Measurements from ENCODE around the gene OR5B21. TPM values are rescaled to one million over a fixed set of nuclear protein-coding genes. Genes with fewer than 3 reads are reported as not detected.

OR5B21 gene
- total RNA-seq = not detected

DNA sequence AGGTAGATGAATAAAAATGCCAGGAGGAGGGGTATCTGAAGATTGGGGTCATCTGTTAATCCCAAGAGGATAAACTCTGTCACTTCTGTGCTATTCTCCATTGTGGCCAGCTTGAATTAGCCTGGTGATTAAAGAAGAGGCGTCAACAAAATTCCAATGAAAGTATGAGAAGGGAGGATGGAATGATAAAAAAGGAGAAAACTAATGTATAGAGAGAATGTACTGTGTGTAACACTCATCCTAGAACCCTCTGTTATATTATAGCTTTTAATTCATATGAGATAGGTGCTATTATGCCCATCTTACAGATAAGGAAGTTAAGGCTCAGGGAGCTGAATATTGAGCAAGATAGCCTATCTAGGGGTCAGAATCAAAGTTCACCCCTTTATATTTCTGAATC lies at the start of gene OR5B21:
Gene OR5B21 (minus strand): TSS at position 101 of the 400 bp plus-strand sequence. CDS start 0 bp downstream, at position 101.
- no peak for ATAC-seq
- no peak for DNase-seq (ENCODE audit: low spot score)

DNA sequence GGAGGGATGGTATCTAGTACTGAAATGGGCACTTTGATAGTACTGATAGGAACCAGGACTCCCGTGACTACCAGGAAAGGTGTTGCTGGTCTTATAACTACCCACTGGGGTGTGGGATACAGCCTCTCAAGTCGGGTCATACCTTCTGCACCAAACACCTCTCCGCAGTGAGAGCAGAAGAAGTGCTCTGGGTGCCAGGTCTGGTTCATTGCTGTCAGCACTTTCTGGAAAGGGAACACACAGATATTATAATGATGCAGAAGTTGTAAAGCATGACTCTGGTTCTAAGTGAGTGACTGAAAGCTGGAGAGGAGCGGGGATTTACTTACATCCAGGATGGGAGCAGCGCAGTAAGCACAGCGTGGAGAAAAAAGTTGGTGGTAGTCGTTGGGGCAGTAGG lies 41.7 kb upstream of the OR5B21 start:
- ATAC-seq (no peak), DNase-seq (ENCODE audit: low spot score) (no peak)

DNA sequence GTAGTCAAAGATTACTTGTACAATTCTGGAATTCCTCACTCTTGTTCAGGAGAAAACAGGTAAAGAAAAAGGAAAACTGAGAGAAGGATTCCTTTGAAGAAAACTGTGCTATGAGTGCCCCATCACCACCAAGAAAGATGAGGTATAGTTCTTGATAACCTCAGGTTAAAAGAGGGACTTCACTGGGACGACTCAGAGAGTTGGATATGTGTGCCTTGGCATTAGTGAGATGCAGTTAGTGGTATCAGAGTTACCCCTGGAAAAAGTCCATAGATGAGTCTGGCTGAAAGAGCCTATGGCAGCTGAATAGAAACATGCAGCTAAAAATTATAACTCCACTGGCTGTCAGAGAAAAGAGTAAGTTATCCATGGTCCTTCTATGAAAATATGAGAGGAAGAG lies 38.9 kb upstream of the OR5B21 start:
- ATAC-seq (no peak), DNase-seq (ENCODE audit: low spot score) (no peak)

DNA sequence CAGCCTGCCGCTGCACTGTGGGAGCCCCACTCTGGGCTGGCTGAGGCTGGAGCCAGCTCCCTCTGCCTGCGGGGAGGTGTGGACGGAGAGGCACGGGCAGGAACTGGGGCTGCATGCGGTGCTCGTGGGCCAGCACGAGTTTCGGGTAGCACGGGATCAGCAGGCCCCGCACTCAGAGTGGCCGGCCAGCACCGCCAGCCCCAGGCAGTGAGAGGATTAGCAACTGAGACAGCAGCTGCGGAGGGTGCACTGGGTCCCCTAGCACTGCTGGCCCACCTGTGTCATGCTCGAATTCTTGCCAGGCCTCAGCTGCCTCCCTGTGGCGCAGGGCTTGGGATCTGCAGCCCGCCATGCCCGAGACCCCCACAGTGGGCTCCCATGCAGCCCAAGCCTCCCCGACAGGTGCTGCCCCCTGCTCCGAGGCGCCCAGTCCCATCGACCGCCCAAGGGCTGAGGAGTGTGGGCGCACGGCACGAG lies 24.0 kb upstream of the OR5B21 start:
- no peak for DNase-seq (ENCODE audit: low spot score)
- ATAC-seq = no peak

DNA sequence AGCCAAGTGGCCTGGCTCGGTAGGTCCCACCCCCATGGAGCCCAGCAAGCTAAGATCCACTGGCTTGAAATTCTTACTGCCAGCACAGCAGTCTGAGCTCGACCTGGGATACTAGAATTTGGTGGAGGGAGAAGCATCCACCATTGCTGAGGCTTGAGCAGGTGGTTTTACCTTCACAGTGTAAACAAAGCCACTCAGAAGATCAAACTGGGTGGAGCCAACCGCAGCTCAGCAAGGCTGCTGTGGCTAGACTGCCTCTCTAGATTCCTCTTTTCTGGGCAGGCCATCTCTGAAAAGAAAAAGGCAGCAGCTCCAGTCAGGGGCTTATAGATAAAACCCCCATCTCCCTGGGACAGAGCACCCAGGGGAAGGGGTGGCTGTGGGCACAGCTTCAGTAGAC lies 22.3 kb upstream of the OR5B21 start:
- ATAC-seq = no peak
- DNase-seq (ENCODE audit: low spot score) = no peak

DNA sequence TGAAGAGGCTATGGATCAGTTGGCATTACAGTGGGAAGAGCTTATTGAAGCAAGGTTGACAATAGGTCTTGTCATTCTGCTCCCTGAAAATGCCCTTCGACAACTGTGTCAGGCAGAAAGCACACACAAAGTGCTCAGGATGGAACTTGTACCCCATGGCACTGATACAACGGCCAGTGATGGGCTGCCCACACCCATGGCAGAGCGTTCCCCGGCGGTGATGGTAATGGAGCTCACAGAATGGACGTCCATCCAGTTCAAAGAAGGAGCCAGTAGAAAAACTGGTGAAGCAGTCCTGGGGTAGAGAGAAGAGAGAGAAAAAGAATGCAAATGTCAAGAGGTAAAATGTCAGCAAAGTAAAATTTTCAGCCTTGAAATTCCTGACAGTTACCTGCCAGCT lies 19.5 kb upstream of the OR5B21 start:
- ATAC-seq = no peak
- no peak for DNase-seq (ENCODE audit: low spot score)

DNA sequence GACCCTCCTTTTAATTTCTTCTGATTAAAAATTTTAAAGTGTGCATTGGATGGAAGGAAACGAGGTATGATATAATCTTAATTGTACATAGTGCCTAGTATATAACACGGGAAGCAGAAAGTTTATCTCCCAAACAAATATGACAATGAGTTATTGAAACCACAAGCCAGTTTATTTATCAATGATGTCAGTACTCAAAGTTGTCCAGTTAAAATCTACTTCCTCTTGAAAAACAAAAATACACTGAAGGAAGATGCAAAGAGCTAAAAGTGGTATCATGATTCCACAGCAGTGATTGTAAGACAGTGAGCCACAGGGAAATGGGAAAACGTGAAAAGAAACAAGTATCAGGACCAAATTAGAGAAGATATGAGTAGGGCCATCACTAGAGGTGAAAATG lies 18.8 kb upstream of the OR5B21 start:
- DNase-seq (ENCODE audit: low spot score) (no peak), ATAC-seq (no peak)

DNA sequence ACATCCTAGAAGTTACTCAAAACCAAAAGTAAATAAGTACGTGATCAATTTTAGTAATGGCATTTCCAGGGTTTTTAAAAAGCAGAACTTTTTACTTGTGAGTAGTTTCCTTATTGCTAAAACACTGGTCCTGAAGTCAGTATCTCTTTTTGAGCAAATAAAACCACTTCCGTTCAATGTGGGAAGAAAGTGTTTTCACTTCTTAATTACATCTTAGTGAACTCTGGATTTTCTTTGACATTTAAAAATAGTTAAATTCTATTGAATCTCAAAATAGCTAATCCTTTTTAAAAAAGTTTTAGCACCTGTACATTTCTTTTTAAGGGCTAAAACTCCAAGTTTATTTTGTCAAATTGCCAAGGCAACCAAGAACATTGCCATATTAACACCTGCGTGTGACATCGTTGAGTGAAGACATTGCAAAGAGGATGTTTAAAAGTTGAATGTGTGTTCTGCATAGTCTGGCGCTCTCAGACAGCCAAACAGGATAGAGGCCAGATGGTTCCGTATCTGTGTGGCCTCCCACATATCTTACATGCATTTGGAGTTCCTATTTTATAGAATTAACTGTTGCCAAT lies 17.2 kb upstream of the OR5B21 start:
- no peak for DNase-seq (ENCODE audit: low spot score)

DNA sequence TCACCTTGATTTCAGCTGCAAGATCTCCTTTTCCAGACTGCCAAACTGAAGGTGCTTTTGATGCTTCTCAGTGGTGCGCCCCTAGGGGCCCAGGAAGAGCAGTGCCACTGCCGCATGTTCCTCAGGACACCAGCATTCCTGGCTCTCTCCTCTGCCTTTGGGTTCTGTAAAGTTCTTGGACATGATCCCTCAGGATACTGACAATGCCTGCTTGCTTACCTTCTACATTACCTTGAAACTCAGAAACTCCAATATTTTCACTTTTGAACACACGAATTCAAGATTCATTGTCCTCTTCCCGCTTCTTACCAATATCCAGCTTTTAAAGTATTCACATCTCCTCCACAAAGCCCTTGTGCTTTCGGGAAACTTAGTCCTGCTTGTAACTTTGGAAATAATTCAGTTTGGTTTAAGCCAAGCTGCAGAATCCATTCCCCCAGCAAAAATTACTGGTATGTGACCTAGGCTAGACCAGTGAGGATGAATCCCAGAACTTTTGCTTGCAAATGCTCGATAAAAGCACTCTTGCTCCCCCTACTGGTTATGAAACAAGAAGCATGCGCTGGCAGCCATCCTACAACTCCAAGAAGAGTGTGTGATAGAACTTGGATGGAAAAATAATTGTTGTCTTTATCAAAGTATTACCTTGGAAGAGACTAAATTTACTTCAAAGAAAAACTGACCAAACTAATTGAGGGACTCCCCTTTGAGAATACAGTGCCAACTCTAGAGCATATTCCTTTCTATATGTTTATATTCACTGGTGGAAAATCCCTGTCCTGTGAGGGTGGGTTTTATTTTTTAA lies 16.5 kb upstream of the OR5B21 start:
- peak; percentile 58 for DNase-seq (ENCODE audit: low spot score)

More for the DNA sequence above, 17.2 kb upstream of the OR5B21 start:
- ATAC-seq = no peak

DNA sequence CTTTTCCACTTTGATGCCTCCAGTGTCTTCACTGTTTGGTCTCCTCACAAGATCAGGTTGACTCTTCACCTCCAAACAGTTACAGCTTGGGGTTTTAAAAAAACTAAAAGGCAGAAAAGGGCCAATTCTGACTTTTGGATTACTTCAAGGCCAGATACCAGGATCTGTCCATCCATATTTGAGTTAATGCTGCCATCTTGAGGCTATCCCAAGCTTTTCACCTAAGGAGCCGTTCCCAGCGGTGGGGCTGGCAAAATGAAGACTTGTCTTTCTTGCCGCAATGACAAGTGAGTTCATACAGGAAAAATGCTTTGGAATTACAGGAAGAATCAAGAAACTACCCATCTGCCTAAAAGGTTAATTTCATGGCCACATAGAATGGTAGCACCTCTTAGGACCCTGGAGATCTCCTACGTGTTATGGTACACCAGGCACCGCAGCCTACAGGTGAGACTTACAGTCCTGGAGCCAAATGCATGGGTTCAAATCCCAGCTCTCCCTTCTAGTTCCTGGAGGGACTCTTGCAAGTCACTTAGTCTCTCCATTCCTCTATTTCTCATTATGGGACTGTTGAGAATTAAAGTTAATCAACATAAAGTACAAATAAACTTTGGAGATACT lies 6.0 kb upstream of the OR5B21 start:
- no peak for DNase-seq (ENCODE audit: low spot score)
- ATAC-seq = peak; percentile 76

More for the DNA sequence above, 16.5 kb upstream of the OR5B21 start:
- peak; percentile 97 for ATAC-seq

DNA sequence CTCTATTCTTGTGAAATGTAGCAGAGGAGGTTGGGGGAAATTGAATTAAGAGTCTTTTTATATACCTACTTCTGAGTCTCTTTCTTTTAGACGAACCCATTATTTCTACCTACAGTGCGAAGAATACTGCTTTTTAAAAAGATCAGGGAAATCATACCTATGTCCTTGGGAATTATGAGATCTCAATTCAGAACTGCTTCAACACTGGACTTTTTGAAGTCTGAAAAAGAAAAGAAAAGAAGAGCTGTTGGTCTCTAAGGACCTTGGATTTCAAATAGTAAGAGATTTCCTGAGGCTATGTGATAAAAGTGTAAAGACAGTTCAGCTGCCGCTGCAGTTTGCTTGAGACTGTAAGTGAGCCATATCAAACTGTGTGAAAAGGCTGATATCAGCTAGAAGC lies 3.7 kb upstream of the OR5B21 start:
- DNase-seq (ENCODE audit: low spot score) = no peak
- no peak for ATAC-seq

DNA sequence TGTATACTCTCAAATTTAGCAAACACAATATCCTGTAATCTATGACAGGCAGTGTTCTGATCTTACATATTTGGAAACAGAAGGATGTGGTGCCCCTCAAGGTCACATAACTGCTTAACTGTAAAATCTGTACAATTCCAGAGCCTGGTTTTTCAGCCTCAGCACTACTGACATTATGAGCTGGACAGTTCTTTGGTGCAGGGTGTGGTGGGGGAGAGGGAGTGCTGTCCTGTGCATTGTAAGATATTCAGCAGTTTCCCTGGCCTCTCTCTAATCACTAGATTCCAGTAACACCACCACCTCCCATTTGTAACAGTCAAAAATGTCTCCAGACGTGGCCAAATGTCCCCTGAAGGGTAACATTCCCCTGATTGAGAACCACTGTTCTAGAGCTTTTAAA lies 1.8 kb upstream of the OR5B21 start:
- no peak for ATAC-seq
- DNase-seq (ENCODE audit: low spot score) = no peak

DNA sequence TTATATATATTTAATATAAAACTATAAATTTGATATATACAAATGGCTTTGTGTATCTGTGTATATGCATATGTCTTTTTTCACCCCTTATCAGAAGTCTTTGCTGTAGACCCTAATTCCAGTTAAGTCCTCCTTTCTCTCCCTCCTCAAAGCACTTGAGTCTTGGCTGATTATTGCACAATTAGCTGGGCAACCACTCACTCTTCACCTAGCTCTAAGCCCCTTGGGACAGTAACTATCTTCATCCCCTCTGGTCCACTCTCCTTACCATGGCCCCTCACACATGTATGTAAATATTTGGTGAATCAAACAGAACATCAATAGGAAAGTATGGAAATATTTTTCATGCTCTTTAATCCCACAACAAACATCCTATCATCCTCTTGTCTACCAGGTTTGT lies 909 bp upstream of the OR5B21 start:
- ATAC-seq (no peak), DNase-seq (ENCODE audit: low spot score) (no peak)

DNA sequence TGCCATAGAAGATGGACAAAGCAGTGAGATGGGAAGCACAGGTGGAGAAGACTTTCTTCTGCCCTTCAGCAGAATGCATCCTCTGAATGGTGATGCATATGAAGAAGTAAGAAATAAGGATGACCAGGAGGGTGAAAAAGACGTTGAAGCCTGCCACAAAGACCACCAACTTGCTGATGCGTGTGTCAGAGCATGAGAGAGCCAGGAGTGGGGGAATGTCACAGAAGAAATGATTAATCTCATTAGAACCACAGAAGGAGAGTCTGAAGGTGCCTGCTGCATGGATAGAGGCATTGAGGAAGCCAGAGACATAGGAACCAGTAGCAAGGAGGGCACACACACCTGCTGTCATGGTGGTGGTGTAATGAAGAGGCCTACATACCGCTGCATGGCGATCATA lies 550 bp downstream of the OR5B21 start:
- DNase-seq (ENCODE audit: low spot score) (no peak), ATAC-seq (no peak)

DNA sequence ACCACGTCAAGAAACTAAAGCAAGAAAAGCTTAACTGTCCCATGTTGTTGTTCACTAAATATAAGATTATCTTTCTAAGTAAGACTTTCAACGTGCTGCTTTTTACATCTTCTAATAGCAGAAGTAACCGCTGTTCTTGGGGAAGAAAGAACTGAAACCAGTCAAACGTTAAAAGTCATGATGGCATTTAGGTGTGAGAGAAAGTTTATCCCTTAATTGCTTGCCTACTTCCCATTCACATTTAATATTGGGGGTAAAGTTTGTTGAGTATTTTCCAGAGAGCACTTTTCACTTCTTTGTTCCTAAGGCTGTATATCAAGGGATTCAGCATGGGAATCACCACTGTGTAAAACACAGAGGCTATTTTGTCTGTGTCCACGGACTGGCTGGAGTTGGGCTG lies 970 bp downstream of the OR5B21 start:
- ATAC-seq = no peak
- DNase-seq (ENCODE audit: low spot score) = no peak

DNA sequence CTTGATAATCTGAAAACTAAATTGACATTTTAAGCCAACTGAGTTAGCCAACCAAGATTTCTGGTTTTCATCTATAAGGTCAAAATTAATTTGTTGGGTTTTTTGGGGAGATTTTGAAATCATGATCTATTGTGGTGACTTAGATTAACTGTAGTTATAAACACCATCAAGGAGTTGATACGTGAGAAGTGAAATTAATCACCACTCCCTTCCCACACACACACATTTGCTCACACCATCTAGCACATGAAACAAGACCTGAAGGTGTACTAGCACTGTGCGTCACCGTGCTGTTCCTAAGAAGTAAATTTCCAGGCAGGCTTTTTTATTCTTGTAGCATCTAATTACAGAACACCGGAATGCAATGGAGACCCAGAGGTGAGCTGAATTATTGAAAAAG lies 2.1 kb downstream of the OR5B21 start:
- DNase-seq (ENCODE audit: low spot score) (no peak), ATAC-seq (no peak)

DNA sequence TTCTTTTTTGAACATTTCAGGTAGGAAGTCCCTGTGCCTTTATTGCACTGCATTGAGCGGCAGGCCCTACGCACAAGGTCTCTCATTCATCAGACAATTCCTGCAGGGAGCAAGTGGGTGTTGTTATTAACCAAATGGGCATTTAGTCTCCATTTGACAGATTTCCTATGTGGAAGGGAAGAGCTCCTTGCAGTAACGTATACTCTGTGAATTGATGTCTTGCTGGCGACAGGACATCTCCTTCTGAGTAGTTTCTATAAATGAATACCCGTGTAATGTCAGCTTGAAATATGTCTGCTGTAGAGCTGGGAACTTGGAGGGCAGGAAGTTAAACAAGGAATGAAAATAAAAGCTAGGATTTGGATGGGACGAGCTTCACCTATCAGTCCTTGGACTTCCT lies 3.7 kb downstream of the OR5B21 start:
- no peak for ATAC-seq
- no peak for DNase-seq (ENCODE audit: low spot score)

DNA sequence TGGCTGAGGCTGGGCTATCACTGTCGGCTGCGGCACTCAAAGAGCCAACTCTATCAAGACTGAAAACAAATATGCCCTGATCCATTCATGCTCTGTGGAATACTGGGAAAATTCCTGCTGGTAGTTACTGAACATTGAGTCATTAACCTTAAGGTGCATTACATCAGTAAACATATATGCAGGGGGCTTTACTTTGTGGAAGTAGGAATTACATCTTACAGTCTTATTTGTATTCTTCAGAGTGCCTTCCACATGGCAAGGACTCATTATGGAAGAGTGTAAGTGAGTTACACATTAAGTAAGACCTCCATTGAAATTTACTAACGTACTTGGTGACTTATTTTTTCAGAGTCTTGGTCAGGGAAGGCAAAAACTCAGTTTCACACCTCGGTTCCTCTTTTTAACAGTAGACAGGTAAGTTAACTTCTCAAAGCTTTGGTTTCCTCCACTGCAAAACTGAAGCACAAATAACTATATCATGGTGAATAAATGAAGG lies 4.5 kb downstream of the OR5B21 start:
- no peak for DNase-seq (ENCODE audit: low spot score)
- ATAC-seq = no peak

DNA sequence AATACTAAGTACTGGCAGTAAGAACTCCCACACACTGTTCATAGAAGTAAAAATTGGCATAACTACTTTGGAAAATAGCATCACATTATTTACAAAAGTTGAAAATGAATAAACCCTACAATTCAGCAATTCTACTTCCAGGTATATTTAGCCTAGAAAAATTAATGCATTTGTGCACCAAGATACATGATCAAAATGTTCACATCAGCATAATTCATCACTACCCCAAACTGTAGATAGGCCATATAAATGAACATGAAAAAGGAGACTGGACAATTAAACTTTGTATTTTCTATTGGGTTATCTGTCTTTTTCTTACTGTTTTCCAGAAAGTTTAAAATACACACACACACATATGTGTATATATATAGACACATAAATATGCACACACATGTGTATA lies 5.9 kb downstream of the OR5B21 start:
- no peak for ATAC-seq

DNA sequence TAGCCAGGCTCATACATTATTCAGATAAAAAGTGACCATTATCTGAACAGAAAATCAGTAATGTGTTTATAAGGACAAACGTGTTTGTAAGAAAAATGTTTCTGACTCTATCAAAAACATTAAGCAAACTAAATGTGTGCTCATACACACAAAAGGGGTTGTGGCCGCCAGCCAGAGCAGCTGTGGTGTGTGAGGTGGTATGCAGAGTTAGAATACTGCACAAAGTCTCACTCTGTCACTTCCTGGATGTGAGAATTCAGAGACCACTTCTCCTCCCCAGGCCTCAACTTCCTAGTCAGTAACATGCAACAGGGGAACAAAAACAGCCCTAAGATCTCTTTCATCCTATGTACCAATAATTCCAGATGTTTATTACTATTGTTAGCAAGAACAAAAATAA lies 9.4 kb downstream of the OR5B21 start:
- DNase-seq (ENCODE audit: low spot score) (no peak), ATAC-seq (no peak)

More for the DNA sequence above, 5.9 kb downstream of the OR5B21 start:
- DNase-seq (ENCODE audit: low spot score) = no peak

DNA sequence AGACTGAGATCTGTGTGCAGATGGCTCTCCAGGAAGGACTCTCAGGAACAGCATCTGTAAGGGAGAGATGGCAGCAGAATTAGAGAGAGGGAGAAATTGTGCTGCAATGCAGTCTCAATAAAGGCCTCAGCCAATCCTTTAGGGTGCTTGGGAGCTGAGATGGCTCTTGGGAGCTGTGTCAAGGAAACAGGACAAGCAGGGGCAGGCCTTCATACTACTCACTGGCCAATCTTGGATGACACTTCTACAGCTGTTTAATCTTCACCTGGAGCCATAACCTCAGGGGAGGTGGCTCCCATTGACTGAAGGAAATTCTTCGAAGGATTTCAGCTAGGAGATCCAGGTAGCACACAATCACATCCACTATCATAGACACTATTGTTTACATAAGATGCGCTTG lies 10.0 kb downstream of the OR5B21 start:
- no peak for ATAC-seq
- no peak for DNase-seq (ENCODE audit: low spot score)

DNA sequence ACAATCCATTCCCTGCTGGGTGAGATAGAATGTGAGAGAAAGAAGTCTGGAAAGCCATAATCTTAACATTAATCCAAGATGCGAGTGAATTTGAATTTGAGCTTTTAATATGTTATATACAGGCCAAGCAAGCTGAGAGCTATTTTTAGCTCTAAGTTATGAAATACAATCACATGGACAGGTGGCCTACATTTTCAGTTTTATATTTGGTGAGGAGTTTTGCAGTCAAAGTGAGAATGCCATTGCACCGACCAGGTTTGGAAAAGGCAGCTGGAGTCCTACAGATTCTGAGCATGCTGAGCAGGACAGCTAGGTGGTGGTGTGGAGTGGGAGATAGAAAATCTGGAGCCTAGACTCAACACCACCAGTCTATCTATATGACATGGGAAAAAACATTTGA lies 12.0 kb downstream of the OR5B21 start:
- DNase-seq (ENCODE audit: low spot score) (no peak), ATAC-seq (no peak)

All from left lobe of liver (tissue), 2 donors.